Kidney epithelial cell (primary cell): Measurements from ENCODE around the gene NPHP4. TPM values are rescaled to one million over a fixed set of nuclear protein-coding genes. Genes with fewer than 3 reads are reported as not detected.

Source experiments
- DNase-seq: peaks from one replicate; pipeline ENCODE4 v3.0.0-alpha.2; 2010; ENCODE audit warnings: low read depth
- H3K27me3 ChIP-seq: 2 replicates; pipeline ENCODE4 v1.6.0; 2011; ENCODE audit warnings: low read length; ENCODE audit not compliant: control insufficient read depth, insufficient read depth
- H3K36me3 ChIP-seq: 2 replicates; pipeline ENCODE4 v1.5.1; 2011; ENCODE audit warnings: low read length; ENCODE audit not compliant: control insufficient read depth, insufficient read depth
- H3K4me3 ChIP-seq: 2 replicates; pipeline ENCODE4 v1.5.1; 2011; ENCODE audit warnings: low read depth, mild to moderate bottlenecking, control low read depth, low read length
- CTCF ChIP-seq: IDR thresholded peaks from 2 replicates; pipeline ENCODE4 v1.5.1; 2011; ENCODE audit warnings: mild to moderate bottlenecking, moderate library complexity, low read length, control low read depth, inconsistent platforms; ENCODE audit not compliant: insufficient read depth, poor library complexity, severe bottlenecking
- total RNA-seq: library from RNA; depleted of rRNA; stranded (reverse); fragments of >200 nt; gene quantifications from 2 replicates; pipeline ENCODE4 v1.2.3, GENCODE V29; 2015

The NPHP4 gene
- total RNA-seq, 1 donor from 2014 or later = 6.6 TPM

GRCh38 chr1:5874416-5875110 is 117.7 kb downstream of the NPHP4 start:
- Histone ChIP-seq H3K27me3 (no peaks in the 10 kb centered on the region), H3K36me3 (no peaks in the 10 kb centered on the region), H3K4me3 (no peak overlapping the region)
- no peak for DNase-seq
- TF ChIP-seq CTCF = no peak

GRCh38 chr1:5873556-5873955 is 118.7 kb downstream of the NPHP4 start:
- Histone ChIP-seq H3K4me3 (no peak overlapping the region), H3K36me3 (no peaks in the 10 kb centered on the region), H3K27me3 (no peaks in the 10 kb centered on the region)
- no peak for TF ChIP-seq CTCF
- DNase-seq = no peak

- DNase-seq = no peak
- H3K36me3 ChIP-seq = no peaks in the 10 kb centered on the region
- no peaks in the 10 kb centered on the region for H3K27me3 ChIP-seq
- no peak for TF ChIP-seq CTCF
- no peak overlapping the region for H3K4me3 ChIP-seq
Observed at GRCh38 chr1:5872886-5873285, 119.3 kb downstream of the NPHP4 start.

- Histone ChIP-seq H3K27me3 (no peaks in the 10 kb centered on the region), H3K4me3 (no peak overlapping the region), H3K36me3 (no peaks in the 10 kb centered on the region)
- TF ChIP-seq CTCF = no peak
- no peak for DNase-seq
Observed at GRCh38 chr1:5868931-5869500, 123.2 kb downstream of the NPHP4 start.

- H3K27me3 ChIP-seq = no peaks in the 10 kb centered on the region
- no peak overlapping the region for H3K4me3 ChIP-seq
- TF ChIP-seq CTCF = no peak
- no peak for DNase-seq
- no peaks in the 10 kb centered on the region for H3K36me3 ChIP-seq
Observed at GRCh38 chr1:5865774-5866173, 126.5 kb downstream of the NPHP4 start.

- DNase-seq = no peak
- no peaks in the 10 kb centered on the region for H3K36me3 ChIP-seq
- no peak overlapping the region for H3K4me3 ChIP-seq
- no peaks in the 10 kb centered on the region for H3K27me3 ChIP-seq
- TF ChIP-seq CTCF = no peak
Observed at GRCh38 chr1:5865056-5865455, 127.2 kb downstream of the NPHP4 start.
